T-helper 1 cell treated with Interleukin-12 subunit alpha and Interleukin-12 subunit beta and Interleukin-4 antibody, amounts not matched to agents 30 μg/mL and 1 μg/mL, for 36 hours (primary cell): ENCODE results near the gene MPG.
"Not testable (repeated sequence)": the region's sequence is repeated elsewhere in the genome, so short reads cannot be mapped to it uniquely, and the experiment has no call there.

Experiments used
- H3K27ac Mint-ChIP-seq: one replicate; pipeline ENCODE4 v1.8.0; 2021; ENCODE audit warnings: mild to moderate bottlenecking, mixed read lengths
- H3K27me3 Mint-ChIP-seq: one replicate; pipeline ENCODE4 v1.8.0; 2021; ENCODE audit warnings: low read depth, mixed read lengths
- H3K36me3 Mint-ChIP-seq: one replicate; pipeline ENCODE4 v1.8.0; 2021; ENCODE audit warnings: low read depth, mixed read lengths
- H3K4me1 Mint-ChIP-seq: one replicate; pipeline ENCODE4 v1.8.0; 2021; ENCODE audit warnings: low read depth, mixed read lengths
- H3K4me3 Mint-ChIP-seq: one replicate; pipeline ENCODE4 v1.8.0; 2021; ENCODE audit warnings: mild to moderate bottlenecking, moderate library complexity, mixed read lengths
- H3K9me3 Mint-ChIP-seq: one replicate; pipeline ENCODE4 v1.8.0; 2021; ENCODE audit warnings: mixed read lengths

MPG gene

DNA sequence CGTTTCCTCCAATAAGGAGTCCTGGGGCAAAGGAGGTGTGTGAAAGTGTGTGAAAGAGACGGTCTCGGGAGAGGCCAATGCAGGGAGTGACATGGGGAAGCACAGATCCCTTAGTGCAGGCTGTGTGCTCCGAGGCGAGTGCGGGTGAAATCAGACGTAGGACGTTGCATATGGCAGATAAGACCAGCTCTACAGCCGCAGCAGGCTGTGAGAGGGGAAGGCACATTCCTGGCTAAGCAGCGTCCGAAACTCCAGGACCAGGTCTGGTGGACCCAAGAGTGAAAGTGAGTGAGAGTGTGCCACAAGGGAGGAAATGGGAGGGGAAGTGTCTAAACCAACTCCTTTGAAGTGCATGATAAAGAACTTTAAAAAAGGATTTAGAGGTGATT, 36.0 kb upstream of the MPG start:
- Mint-ChIP-seq H3K4me3 (no peak overlapping the region), H3K36me3 (peaks cover 44% of the 10 kb centered on the region), H3K27ac (no peak overlapping the region), H3K9me3 (no peaks in the 10 kb centered on the region), H3K4me1 (peaks cover 33% of the 10 kb centered on the region), H3K27me3 (no peaks in the 10 kb centered on the region)

DNA sequence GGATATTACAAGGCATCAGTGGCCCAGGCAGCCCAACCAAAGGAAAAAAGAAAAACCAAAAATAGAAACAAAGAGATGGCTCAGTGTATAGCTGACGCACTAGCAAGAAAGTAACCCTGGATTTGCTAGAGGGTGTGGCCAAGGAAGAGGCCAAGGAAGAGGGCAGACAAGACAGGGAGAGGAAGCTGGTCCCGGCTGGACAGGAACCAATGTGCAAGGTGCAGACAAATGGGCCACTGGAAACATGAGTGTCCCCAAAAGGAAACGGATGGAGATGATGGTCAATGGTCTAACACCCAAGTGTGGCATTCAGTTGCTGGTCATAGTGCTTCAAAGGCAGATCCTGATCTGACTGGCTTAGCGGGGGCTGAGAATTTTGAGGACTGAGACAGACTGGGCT, 35.3 kb upstream of the MPG start:
- Mint-ChIP-seq H3K27ac (no peak overlapping the region), H3K4me3 (no peak overlapping the region), H3K27me3 (no peaks in the 10 kb centered on the region), H3K36me3 (peaks cover 48% of the 10 kb centered on the region), H3K9me3 (no peaks in the 10 kb centered on the region), H3K4me1 (peaks cover 33% of the 10 kb centered on the region)

GRCh38 chr16:43294-43693, 34.7 kb upstream of the MPG start:
- H3K4me1 Mint-ChIP-seq, result peaks cover 35% of the 10 kb centered on the region
- H3K27me3 Mint-ChIP-seq, result no peaks in the 10 kb centered on the region
- no peak overlapping the region for H3K27ac Mint-ChIP-seq
- no peaks in the 10 kb centered on the region for H3K9me3 Mint-ChIP-seq
- H3K4me3 Mint-ChIP-seq, result no peak overlapping the region
- peaks cover 51% of the 10 kb centered on the region for H3K36me3 Mint-ChIP-seq

- Mint-ChIP-seq H3K9me3 (no peaks in the 10 kb centered on the region), H3K27me3 (no peaks in the 10 kb centered on the region), H3K27ac (no peak overlapping the region), H3K36me3 (peaks cover 50% of the 10 kb centered on the region), H3K4me1 (peaks cover 23% of the 10 kb centered on the region), H3K4me3 (no peak overlapping the region)
Measured at GRCh38 chr16:44655-45054, 33.4 kb upstream of the MPG start.

DNA sequence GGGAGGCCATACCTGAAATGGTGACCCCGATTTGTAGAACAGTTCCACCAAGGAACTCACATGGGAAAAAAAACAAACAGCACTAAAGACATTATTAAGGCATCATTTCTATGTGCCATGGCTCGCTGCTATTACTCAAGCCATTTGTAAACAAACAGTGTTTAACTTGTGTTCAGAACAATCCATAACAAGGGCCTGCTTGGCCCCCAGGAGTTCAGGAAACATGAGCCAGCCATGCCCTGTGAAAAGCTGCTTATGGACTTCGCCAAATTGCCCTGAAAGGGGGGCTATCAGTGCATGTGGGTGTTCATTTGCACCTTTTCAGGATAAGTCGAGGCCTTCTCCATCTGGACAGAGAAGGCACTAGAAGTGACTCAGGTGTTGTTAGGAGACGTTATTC, 32.6 kb upstream of the MPG start:
- no peaks in the 10 kb centered on the region for H3K27me3 Mint-ChIP-seq
- no peak overlapping the region for H3K27ac Mint-ChIP-seq
- H3K4me1 Mint-ChIP-seq, result peaks cover 23% of the 10 kb centered on the region
- H3K9me3 Mint-ChIP-seq, result no peaks in the 10 kb centered on the region
- H3K4me3 Mint-ChIP-seq, result no peak overlapping the region
- H3K36me3 Mint-ChIP-seq, result peaks cover 54% of the 10 kb centered on the region

GRCh38 chr16:46510-46909, 31.5 kb upstream of the MPG start:
- not testable (repeated sequence) for H3K4me3 Mint-ChIP-seq, H3K27me3 Mint-ChIP-seq, H3K27ac Mint-ChIP-seq, H3K9me3 Mint-ChIP-seq
- Mint-ChIP-seq H3K4me1 (peaks cover 32% of the 10 kb centered on the region), H3K36me3 (peaks cover 59% of the 10 kb centered on the region)

DNA sequence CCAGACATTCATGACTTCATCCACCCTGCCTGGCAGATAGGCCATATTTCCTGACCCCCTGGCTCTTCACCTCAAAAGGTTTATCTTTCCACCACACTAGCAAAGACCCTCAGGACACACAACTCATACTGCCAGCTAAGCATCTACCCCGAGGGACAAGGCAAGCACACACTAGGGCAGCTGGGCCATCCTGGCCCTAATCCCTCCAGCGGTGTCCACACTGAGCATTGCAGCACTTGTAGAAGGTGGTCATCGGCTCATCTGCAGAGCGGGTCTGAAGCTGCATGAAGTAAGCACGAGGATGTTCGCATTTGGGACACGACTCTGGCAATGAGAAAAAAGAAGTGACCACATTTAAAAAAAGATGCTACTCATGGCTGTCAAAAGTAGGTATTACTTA, 30.8 kb upstream of the MPG start:
- Mint-ChIP-seq H3K27me3 (no peaks in the 10 kb centered on the region), H3K4me3 (no peak overlapping the region), H3K36me3 (peaks cover 54% of the 10 kb centered on the region), H3K27ac (no peak overlapping the region), H3K4me1 (peaks cover 27% of the 10 kb centered on the region), H3K9me3 (no peaks in the 10 kb centered on the region)

DNA sequence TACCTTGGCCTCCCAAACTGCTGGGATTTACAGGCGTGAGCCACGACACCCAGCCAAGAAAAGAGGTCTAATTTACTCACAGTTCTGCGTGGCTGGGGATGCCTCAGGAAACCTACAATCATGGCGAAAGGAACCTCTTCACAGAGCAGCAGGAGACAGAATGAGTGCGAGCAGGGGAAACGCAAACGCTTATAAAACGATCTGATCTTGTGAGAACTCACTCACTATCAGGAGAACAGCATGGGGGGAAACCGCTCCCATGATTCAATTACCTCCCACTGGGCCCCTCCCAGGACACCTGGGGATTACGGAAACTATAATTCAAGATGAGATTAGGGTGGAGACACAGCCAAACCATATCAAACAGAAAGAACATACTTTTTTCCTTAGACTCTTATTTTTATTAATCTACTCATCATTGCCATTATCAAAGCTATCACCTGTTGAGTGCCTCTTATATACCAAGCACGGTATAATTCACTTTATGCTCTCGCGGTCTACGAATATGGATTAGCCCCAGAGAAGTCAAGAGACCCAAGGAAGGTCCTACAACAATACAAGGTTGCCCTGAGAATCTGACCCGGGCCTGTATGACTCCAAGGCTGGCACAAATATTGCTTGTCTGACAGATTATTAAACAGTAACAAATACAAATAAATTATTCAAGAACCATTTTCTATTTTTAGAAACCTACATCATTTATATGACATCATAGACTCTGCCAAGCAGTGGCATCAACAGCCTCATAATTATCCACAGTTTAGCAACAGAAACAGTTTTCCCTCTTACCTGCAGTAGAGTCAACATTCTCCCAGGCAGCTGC, 27.0 kb upstream of the MPG start:
- Mint-ChIP-seq H3K27ac (no peak overlapping the region), H3K27me3 (no peaks in the 10 kb centered on the region), H3K4me1 (peaks cover 23% of the 10 kb centered on the region), H3K4me3 (peak overlapping the region; percentile 56), H3K36me3 (peaks cover 34% of the 10 kb centered on the region), H3K9me3 (no peaks in the 10 kb centered on the region)

DNA sequence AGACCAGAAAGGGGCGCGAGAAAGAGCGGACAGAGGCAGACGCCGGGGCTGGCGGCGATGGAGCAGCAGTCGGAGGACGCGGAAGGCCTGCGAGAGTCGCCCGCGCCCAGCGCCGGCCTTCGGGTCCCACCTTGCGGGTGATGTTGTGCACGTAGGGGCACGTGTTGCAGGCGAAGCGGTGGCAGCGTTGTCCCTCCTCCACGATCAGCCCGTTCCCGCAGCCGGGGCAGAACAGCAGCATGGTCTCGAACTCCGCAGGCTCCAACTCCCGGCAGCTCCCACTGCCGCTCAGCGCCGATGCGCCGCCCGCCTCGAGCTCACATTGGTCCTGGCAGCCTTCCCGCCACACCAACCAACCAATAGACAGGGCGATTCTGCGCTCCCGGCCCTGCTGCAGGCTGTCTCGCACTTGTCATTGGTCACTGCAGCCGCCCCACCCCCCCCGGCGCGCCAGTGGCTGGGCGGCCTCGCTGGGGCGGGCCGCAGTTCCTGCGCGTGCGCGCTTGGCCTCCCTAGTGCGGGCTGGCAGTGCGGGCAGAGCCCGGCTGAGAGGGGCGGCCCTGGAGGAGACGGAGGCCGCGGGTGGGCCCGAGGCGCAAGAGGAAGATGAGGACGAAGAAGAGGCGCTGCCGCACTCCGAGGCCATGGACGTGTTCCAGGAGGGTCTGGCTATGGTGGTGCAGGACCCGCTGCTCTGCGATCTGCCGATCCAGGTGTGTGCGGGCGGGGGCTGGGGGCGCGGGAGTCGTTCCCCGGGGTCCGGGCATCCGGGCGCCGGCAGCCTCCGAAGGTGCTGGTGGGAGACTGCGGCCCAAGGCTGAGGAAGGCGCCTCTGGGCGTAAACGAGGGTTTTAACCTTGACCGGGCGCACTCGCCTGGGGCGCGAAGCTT, 24.4 kb upstream of the MPG start, which contains the start of the genes POLR3K and SNRNP25:
Gene POLR3K (minus strand): TSS at position 263 of the 891 bp plus-strand sequence. CDS start 22 bp downstream, at position 241.
Gene SNRNP25 (plus strand): TSS at position 483 of the 891 bp plus-strand sequence. CDS start 189 bp downstream, at position 672.
- Mint-ChIP-seq H3K4me1 (peaks cover 19% of the 10 kb centered on the region), H3K27ac (peak within 1 kb of the TSS; percentile 90), H3K36me3 (peaks cover 27% of the 10 kb centered on the region), H3K27me3 (no peaks in the 10 kb centered on the region), H3K9me3 (no peaks in the 10 kb centered on the region), H3K4me3 (peak within 1 kb of the TSS; percentile 98)

DNA sequence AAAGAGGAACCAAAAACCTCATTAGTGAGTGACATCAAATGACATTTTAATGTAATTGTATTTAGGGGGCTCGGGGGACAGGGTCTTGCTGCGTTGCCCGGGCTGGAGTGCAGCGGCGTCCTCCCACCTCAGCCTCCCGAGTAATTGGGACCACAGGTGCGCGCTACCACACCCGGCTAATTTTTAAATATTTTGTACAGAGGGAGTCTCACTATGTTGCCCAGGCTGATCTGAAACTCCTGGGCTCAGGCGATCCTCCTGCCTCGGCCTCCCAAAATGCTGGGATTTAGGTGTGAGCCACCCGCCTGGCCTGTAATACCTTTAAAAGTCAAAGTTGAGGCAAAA, 23.8 kb upstream of the MPG start:
- Mint-ChIP-seq H3K27ac (peak overlapping the region; percentile 9), H3K27me3 (no peaks in the 10 kb centered on the region), H3K4me3 (peak overlapping the region; percentile 98), H3K36me3 (peaks cover 27% of the 10 kb centered on the region), H3K9me3 (no peaks in the 10 kb centered on the region), H3K4me1 (peaks cover 19% of the 10 kb centered on the region)

DNA sequence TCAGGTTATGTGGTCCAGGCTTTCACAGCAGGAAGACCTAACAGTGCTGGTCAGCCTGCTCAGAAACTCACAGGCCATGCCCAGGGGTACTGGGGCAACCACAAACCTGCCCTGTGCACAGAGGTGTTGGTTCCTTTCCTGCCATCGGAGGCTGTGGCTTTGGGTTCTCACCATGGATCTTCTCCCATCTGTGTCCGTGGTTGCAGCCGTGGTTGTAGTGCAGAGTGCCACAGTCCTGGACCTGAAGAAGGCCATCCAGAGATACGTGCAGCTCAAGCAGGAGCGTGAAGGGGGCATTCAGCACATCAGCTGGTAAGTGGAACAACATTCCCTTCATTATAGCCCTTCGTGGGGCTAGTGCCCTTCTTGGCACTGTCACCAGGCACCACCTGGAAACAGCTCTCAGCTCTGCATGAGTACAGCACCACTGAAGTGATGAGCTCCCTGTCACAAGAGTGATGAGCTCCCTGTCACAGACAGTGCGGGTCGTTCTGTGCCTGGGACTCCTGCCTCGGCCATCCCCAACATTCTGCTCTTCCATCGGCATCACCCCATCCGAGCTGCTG, 22.4 kb upstream of the MPG start:
- no peak overlapping the region for H3K27ac Mint-ChIP-seq
- peaks cover 18% of the 10 kb centered on the region for H3K4me1 Mint-ChIP-seq
- H3K9me3 Mint-ChIP-seq, result no peaks in the 10 kb centered on the region
- no peaks in the 10 kb centered on the region for H3K27me3 Mint-ChIP-seq
- H3K4me3 Mint-ChIP-seq, result peak overlapping the region; percentile 26
- H3K36me3 Mint-ChIP-seq, result peaks cover 22% of the 10 kb centered on the region

DNA sequence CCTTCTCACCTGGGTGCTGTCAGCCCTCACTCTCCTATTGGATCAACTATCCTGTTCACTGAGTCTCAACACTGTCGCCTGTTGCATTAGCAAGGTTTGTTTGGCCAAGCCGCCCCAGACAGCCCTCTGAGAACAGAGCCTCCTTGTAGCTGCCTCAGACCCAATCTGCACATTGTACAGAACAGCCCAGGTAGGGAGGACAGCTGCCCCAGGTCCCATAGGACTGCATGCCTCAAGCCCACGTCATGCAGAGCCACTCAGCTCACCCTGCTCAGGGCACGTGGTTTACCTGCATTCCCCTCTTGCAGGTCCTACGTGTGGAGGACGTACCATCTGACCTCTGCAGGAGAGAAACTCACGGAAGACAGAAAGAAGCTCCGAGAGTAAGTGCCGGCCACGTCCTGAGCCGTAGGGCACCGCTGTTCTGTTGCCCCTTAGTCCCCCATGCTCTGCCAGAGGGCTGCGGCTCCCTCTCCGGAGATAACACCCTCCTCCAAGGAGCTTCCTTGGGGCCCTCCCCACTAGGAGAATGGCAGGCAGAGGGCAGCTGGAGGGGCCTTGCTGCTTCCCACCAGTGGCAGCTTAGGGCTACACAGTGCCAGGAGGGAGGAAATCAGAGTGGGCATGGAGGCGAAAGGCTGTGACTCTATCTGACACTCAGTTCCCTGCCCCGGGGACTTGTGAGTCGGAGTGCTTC, 21.6 kb upstream of the MPG start:
- Mint-ChIP-seq H3K4me1 (peaks cover 11% of the 10 kb centered on the region), H3K4me3 (peak overlapping the region; percentile 26), H3K9me3 (no peaks in the 10 kb centered on the region), H3K27me3 (no peaks in the 10 kb centered on the region), H3K36me3 (peaks cover 15% of the 10 kb centered on the region), H3K27ac (no peak overlapping the region)

DNA sequence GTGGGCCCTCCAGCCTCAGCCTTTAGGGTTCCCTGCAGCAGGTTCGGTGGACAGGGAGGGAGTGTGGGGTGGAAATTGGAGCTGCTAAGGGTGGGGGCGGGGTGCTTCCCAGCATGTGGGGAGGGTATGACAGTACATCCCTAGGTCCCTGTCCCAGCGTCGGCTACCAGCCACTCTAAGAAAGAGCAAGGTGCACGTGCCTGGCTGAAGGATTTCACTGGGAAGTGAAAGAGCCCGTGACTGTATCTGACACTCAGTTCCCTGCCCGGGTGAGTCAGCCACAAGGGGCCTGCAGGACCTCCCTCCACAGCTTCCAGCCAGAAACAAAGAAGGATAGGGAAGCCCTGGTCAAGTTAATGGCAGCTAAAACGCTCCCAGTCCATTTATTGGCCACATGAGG, 20.3 kb upstream of the MPG start:
- Mint-ChIP-seq H3K27me3 (no peaks in the 10 kb centered on the region), H3K36me3 (peaks cover 12% of the 10 kb centered on the region), H3K27ac (no peak overlapping the region), H3K4me3 (no peak overlapping the region), H3K9me3 (no peaks in the 10 kb centered on the region), H3K4me1 (peaks cover 9% of the 10 kb centered on the region)
